HCT116 (cell line): ENCODE data around the gene HDGF. TPM values are rescaled to one million over a fixed set of nuclear protein-coding genes. Genes with fewer than 3 reads are reported as not detected.

Source experiments
- ATAC-seq: fragments of 200-7000 bp; cut with Tn5 transposase; 2 replicates; pipeline ENCODE4 v1.9.1; 2020; ENCODE audit warnings: mild to moderate bottlenecking, moderate library complexity
- BruUV-seq: library from RNA; stranded (reverse); fragments of 400-500 nt; replicated peaks from 2 replicates; lab custom pipeline; 2021; lab: Mats Ljungman, UMichigan
- CTCF ChIA-PET: fragments of 300-600 bp; sonication (Branson Sonifier 250); formaldehyde crosslinking; loops from one replicate; lab custom pipeline; 2021; ENCODE audit warnings: antibody characterized with exemption; lab: Charles Lee
- POLR2A ChIA-PET: fragments of 300-600, 350-600 bp; sonication (Branson Sonifier 250); formaldehyde crosslinking; loops from one replicate; lab custom pipeline; 2021; ENCODE audit warnings: antibody characterized with exemption; lab: Charles Lee
- RAD21 ChIA-PET, 2 experiments: fragments of 300-600 bp; sonication (Branson Sonifier 250); formaldehyde crosslinking; loops; one replicate each; lab custom pipeline; 2023; ENCODE audit warnings: low total read pairs in 2 of 2; ENCODE audit not compliant: uncharacterized antibody in 2 of 2, unreplicated experiment in 2 of 2, low non-redundant PET in 1 of 2; lab: Charles Lee
- DNase-seq: peaks from one replicate; pipeline ENCODE4 v3.0.0-alpha.2; 2010; ENCODE audit warnings: low read depth, low spot score
- H2AFZ ChIP-seq: fragments of 200-600 bp; shearing (Covaris generic), sonication (generic); 2 replicates; pipeline ENCODE4 v1.6.1; 2017; ENCODE audit warnings: low read depth, mixed run types, mixed read lengths, antibody characterized with exemption, low read length; ENCODE audit not compliant: poor library complexity, severe bottlenecking
- H3K27ac ChIP-seq: 2 replicates; pipeline ENCODE4 v1.5.1; 2012; ENCODE audit warnings: low read depth, low read length
- H3K27me3 ChIP-seq: fragments of 200-600 bp; sonication (generic); 2 replicates; pipeline ENCODE4 v1.6.1; 2016; ENCODE audit warnings: mixed run types, low read length, mixed read lengths; ENCODE audit not compliant: insufficient read depth
- H3K36me3 ChIP-seq, 2 experiments: fragments of 200-500 bp in 1 of 2; fragments of 200-600 bp in 1 of 2; sonication (Bioruptor generic) in 1 of 2; sonication (generic) in 1 of 2; 2 replicates each; pipeline versions ENCODE4 v1.5.1 to v1.6.1; 2014 to 2016; ENCODE audit warnings: low read length in 2 of 2, inconsistent platforms in 1 of 2, mixed read lengths in 1 of 2, mixed run types in 1 of 2; ENCODE audit not compliant: insufficient read depth in 2 of 2, control insufficient read depth in 1 of 2
- H3K4me1 ChIP-seq, 2 experiments: fragments of 200-600 bp in 1 of 2; sonication (generic) in 1 of 2; 2 replicates each; pipeline versions ENCODE4 v1.5.1 to v1.6.1; 2012 to 2017; ENCODE audit warnings: low read length in 2 of 2, inconsistent platforms in 1 of 2, mild to moderate bottlenecking in 1 of 2, mixed read lengths in 1 of 2, mixed run types in 1 of 2, moderate library complexity in 1 of 2; ENCODE audit not compliant: insufficient read depth in 2 of 2, control insufficient read depth in 1 of 2
- H3K4me2 ChIP-seq: fragments of 200-600 bp; sonication (generic); 2 replicates; pipeline ENCODE4 v1.6.1; 2017; ENCODE audit warnings: mixed run types, low read length, mixed read lengths
- H3K4me3 ChIP-seq, 2 experiments: fragments of 200-600 bp in 1 of 2; sonication (generic) in 1 of 2; replicated peaks in 1 of 2; 2 replicates each; pipeline ENCODE4 v1.5.1; 2011 to 2016; ENCODE audit warnings: low read length in 2 of 2, control low read depth in 1 of 2, low read depth in 1 of 2, mild to moderate bottlenecking in 1 of 2, mixed read lengths in 1 of 2, mixed run types in 1 of 2
- H3K79me2 ChIP-seq: fragments of 200-600 bp; sonication (generic); 2 replicates; pipeline ENCODE4 v1.6.1; 2017; ENCODE audit warnings: mild to moderate bottlenecking, mixed run types, low read length, moderate library complexity, mixed read lengths; ENCODE audit not compliant: insufficient read depth
- H3K9ac ChIP-seq: fragments of 200-600 bp; sonication (generic); 2 replicates; pipeline ENCODE4 v1.6.1; 2016; ENCODE audit warnings: low read length, mixed read lengths
- H3K9me2 ChIP-seq: fragments of 200-600 bp; sonication (generic), shearing (Covaris generic); 2 replicates; pipeline ENCODE4 v1.6.1; 2017; ENCODE audit warnings: mixed run types, mild to moderate bottlenecking, moderate library complexity; ENCODE audit not compliant: insufficient read depth
- H3K9me3 ChIP-seq, 2 experiments: fragments of 200-500 bp in 1 of 2; fragments of 200-600 bp in 1 of 2; sonication (Bioruptor generic) in 1 of 2; sonication (generic) in 1 of 2; 2 replicates each; pipeline ENCODE4 v1.6.1; 2014 to 2017; ENCODE audit warnings: low read length in 2 of 2, mixed read lengths in 2 of 2, inconsistent platforms in 1 of 2, low read depth in 1 of 2, mild to moderate bottlenecking in 1 of 2, mixed run types in 1 of 2, moderate library complexity in 1 of 2; ENCODE audit not compliant: control insufficient read depth in 1 of 2, insufficient read depth in 1 of 2
- H4K20me1 ChIP-seq: fragments of 200-600 bp; sonication (generic), shearing (Covaris generic); 2 replicates; pipeline ENCODE4 v1.6.1; 2017; ENCODE audit warnings: mixed run types, mild to moderate bottlenecking, moderate library complexity; ENCODE audit not compliant: insufficient read depth
- JUND ChIP-seq: IDR thresholded peaks from 2 replicates; pipeline ENCODE4 v1.6.1; 2012
- TCF7L2 ChIP-seq: IDR thresholded peaks from 2 replicates; pipeline ENCODE4 v1.7.0; 2011; ENCODE audit warnings: borderline replicate concordance, inconsistent platforms; ENCODE audit not compliant: insufficient read depth, insufficient read length; ENCODE audit errors: extremely low read depth
- YY1 ChIP-seq: IDR thresholded peaks from 2 replicates; pipeline ENCODE4 v1.6.1; 2011; ENCODE audit warnings: low read length, low read depth, moderate library complexity, mild to moderate bottlenecking; ENCODE audit not compliant: insufficient replicate concordance; ENCODE audit errors: extremely low read depth
- intact Hi-C: fragments of 100-400 bp; cut with micrococcal nuclease; formaldehyde crosslinking; loops from 2 replicates; pipeline ENCODE4 v1.10.0; 2022
- total RNA-seq: library from RNA; stranded (reverse); gene quantifications from one replicate; pipeline ENCODE4 v1.2.1, GENCODE V29; 2021; ENCODE audit not compliant: unreplicated experiment
- TF ChIP-seq, protein P1 (sequence below): IDR thresholded peaks from 2 replicates; pipeline ENCODE4 v1.6.1; 2011; ENCODE audit warnings: mild to moderate bottlenecking, low read length, moderate library complexity; ENCODE audit not compliant: insufficient replicate concordance; ENCODE audit errors: extremely low read depth
- TF ChIP-seq, protein P2 (sequence below): IDR thresholded peaks from 2 replicates; pipeline ENCODE4 v1.6.1; 2012
- TF ChIP-seq, protein P3 (sequence below): IDR thresholded peaks from 2 replicates; pipeline ENCODE4 v1.6.1; 2012; ENCODE audit warnings: low read depth

HDGF gene
- total RNA-seq, 1 experiment from 2014 or later, result 304 TPM

DNA sequence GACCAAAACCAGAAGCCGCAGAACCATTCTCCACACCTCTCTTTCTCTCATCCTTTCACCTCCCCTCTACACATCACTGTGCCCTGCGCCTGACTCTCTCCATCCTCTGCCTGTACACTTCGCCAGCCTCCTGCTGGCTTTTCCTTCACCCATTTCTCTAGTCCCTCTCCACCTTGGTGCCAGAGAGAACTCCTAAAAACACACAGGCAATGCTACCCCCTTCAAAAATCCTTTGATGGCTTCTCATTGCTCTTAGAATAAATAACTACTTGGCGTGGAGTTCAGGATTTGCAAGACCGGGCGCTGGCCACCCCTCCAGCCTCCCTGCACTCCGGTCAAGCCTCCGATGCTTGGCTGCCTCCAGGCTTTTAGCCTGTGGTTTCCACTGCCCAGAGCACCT lies 54.7 kb downstream of the HDGF start:
- ChIA-PET CTCF (interaction anchor here (0.9 kb wide), 1 partner anchor 9 kb away, joined by 5 read pairs; the partner anchor contains the start of gene CRABP2), RAD21 (no interaction called here), POLR2A (no interaction called here)
- ATAC-seq (no peak), DNase-seq (no peak)
- intact Hi-C loops, result no loop called here
- H3K4me1 ChIP-seq, result peaks cover 29 to 36% of the 10 kb centered on the region in 2 experiments
- no peaks in the 10 kb centered on the region for H4K20me1 ChIP-seq
- 0 out of 2 replicates have a peak, but pooled peaks cover 4% of the 10 kb centered on the region for H3K79me2 ChIP-seq
- no peaks in the 10 kb centered on the region for H3K9me3 ChIP-seq
- BruUV-seq, result no TSS peak
- no peak overlapping the region for H3K4me3 ChIP-seq
- no peak overlapping the region for H3K9ac ChIP-seq
- no peak overlapping the region for H3K4me2 ChIP-seq
- peaks cover 22 to 24% of the 10 kb centered on the region in 2 experiments; a peak in 3 of 4 replicates for H3K36me3 ChIP-seq
- H3K27me3 ChIP-seq, result no peaks in the 10 kb centered on the region
- no peak overlapping the region for H3K27ac ChIP-seq
- H2AFZ ChIP-seq, result no peak overlapping the region
- TF ChIP-seq TCF7L2, result no peak
- TF ChIP-seq, protein P1, sequence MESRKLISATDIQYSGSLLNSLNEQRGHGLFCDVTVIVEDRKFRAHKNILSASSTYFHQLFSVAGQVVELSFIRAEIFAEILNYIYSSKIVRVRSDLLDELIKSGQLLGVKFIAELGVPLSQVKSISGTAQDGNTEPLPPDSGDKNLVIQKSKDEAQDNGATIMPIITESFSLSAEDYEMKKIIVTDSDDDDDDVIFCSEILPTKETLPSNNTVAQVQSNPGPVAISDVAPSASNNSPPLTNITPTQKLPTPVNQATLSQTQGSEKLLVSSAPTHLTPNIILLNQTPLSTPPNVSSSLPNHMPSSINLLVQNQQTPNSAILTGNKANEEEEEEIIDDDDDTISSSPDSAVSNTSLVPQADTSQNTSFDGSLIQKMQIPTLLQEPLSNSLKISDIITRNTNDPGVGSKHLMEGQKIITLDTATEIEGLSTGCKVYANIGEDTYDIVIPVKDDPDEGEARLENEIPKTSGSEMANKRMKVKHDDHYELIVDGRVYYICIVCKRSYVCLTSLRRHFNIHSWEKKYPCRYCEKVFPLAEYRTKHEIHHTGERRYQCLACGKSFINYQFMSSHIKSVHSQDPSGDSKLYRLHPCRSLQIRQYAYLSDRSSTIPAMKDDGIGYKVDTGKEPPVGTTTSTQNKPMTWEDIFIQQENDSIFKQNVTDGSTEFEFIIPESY, result no peak
- TF ChIP-seq, protein P2, sequence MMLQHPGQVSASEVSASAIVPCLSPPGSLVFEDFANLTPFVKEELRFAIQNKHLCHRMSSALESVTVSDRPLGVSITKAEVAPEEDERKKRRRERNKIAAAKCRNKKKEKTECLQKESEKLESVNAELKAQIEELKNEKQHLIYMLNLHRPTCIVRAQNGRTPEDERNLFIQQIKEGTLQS, result no peak
- no peak for TF ChIP-seq JUND
- TF ChIP-seq, protein P3, sequence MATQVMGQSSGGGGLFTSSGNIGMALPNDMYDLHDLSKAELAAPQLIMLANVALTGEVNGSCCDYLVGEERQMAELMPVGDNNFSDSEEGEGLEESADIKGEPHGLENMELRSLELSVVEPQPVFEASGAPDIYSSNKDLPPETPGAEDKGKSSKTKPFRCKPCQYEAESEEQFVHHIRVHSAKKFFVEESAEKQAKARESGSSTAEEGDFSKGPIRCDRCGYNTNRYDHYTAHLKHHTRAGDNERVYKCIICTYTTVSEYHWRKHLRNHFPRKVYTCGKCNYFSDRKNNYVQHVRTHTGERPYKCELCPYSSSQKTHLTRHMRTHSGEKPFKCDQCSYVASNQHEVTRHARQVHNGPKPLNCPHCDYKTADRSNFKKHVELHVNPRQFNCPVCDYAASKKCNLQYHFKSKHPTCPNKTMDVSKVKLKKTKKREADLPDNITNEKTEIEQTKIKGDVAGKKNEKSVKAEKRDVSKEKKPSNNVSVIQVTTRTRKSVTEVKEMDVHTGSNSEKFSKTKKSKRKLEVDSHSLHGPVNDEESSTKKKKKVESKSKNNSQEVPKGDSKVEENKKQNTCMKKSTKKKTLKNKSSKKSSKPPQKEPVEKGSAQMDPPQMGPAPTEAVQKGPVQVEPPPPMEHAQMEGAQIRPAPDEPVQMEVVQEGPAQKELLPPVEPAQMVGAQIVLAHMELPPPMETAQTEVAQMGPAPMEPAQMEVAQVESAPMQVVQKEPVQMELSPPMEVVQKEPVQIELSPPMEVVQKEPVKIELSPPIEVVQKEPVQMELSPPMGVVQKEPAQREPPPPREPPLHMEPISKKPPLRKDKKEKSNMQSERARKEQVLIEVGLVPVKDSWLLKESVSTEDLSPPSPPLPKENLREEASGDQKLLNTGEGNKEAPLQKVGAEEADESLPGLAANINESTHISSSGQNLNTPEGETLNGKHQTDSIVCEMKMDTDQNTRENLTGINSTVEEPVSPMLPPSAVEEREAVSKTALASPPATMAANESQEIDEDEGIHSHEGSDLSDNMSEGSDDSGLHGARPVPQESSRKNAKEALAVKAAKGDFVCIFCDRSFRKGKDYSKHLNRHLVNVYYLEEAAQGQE, result no peak
- no peak for TF ChIP-seq YY1
- TF ChIP-seq, all 23 proteins: peak for 0
- H3K9me2 ChIP-seq, result no peaks in the 10 kb centered on the region
